Tibial nerve (tissue), 4 donors: Measurements from ENCODE around the gene GLG1. TPM values are rescaled to one million over a fixed set of nuclear protein-coding genes. Genes with fewer than 3 reads are reported as not detected.
A peak's percentile ranks its signal among the peaks of the same experiment; 100 is the strongest.

ENCODE experiments used
- DNase-seq, 2 donors: peaks; one replicate each; pipeline ENCODE4 v3.0.0-alpha.2; 2019; ENCODE audit warnings: low spot score in 2 of 2
- H3K27ac ChIP-seq, 4 donors: fragments of 200-600 bp; sonication (generic) in 3 of 4; one replicate each; pipeline ENCODE4 v1.5.1; 2017 to 2019; ENCODE audit warnings: mild to moderate bottlenecking in 1 of 4
- H3K27me3 ChIP-seq, 2 donors: fragments of 200-600 bp; sonication (generic) in 1 of 2; one replicate each; pipeline versions ENCODE4 v1.5.1 to v1.6.0; 2017 to 2019
- H3K36me3 ChIP-seq, 3 donors: fragments of 200-600 bp; sonication (generic); one replicate each; pipeline ENCODE4 v1.5.1; 2018 to 2019
- H3K4me1 ChIP-seq, 4 donors: fragments of 200-600 bp; sonication (generic) in 3 of 4; one replicate each; pipeline ENCODE4 v1.5.1; 2017 to 2019
- H3K4me3 ChIP-seq, 4 donors: fragments of 200-600 bp; sonication (generic) in 3 of 4; one replicate each; pipeline ENCODE4 v1.5.1; 2017 to 2019; ENCODE audit warnings: mild to moderate bottlenecking in 1 of 4, moderate library complexity in 1 of 4
- H3K9me3 ChIP-seq, 4 donors: fragments of 200-600 bp; sonication (generic) in 3 of 4; one replicate each; pipeline ENCODE4 v1.5.1; 2017 to 2019
- EP300 ChIP-seq, 2 donors: sonication (generic); formaldehyde crosslinking; IDR thresholded peaks; one replicate each; pipeline ENCODE4 v1.6.1; 2017; ENCODE audit warnings: antibody characterized with exemption in 2 of 2, mild to moderate bottlenecking in 1 of 2
- POLR2A ChIP-seq, 2 donors: fragments of 450-650 bp; IDR thresholded peaks; one replicate each; pipeline ENCODE4 v1.6.1; 2017; ENCODE audit warnings: antibody characterized with exemption in 2 of 2, mild to moderate bottlenecking in 2 of 2, moderate library complexity in 2 of 2
- WGBS, 2 donors: methylation state at CpG; one replicate each; pipeline ENCODE4 v1.1.5; 2018; 5-methylcytosine and 5-hydroxymethylcytosine counted together
- total RNA-seq, 4 donors: library from RNA; depleted of rRNA; stranded (reverse); fragments of >200 nt; gene quantifications; one replicate each; pipeline ENCODE4 v1.1.0, GENCODE V29; 2016
- TF ChIP-seq, protein P1 (sequence below), 5 experiments: fragments of 200-600 bp in 3 of 5; fragments of 450-650 bp in 2 of 5; sonication (generic) in 3 of 5; IDR thresholded peaks; one replicate each; pipeline ENCODE4 v1.5.1; 2016 to 2019; ENCODE audit warnings: antibody characterized with exemption in 5 of 5, mild to moderate bottlenecking in 3 of 5, moderate library complexity in 2 of 5

GLG1 gene
- total RNA-seq, 4 donors from 2014 or later: 161 to 176 (median 170) TPM

DNA sequence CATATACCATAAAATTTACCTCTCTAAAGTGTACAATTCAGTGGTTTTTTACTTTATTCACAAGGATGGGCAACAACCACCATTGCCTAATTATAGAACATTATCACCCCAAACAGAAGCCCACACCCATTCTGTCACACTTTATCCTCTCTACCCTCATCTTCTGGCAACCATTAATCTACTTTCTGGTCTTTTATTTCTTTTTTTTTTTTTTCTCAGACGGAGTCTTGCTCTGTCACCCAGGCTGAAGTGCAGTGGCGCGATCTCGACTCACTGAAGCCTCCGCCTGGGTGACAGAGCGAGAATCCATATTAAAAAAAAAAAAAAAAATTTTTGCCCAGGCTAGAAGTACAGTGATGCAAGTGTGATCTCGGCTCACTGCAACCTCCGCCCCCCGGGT is 95.0 kb downstream of the GLG1 start:
- TF ChIP-seq, protein P1, sequence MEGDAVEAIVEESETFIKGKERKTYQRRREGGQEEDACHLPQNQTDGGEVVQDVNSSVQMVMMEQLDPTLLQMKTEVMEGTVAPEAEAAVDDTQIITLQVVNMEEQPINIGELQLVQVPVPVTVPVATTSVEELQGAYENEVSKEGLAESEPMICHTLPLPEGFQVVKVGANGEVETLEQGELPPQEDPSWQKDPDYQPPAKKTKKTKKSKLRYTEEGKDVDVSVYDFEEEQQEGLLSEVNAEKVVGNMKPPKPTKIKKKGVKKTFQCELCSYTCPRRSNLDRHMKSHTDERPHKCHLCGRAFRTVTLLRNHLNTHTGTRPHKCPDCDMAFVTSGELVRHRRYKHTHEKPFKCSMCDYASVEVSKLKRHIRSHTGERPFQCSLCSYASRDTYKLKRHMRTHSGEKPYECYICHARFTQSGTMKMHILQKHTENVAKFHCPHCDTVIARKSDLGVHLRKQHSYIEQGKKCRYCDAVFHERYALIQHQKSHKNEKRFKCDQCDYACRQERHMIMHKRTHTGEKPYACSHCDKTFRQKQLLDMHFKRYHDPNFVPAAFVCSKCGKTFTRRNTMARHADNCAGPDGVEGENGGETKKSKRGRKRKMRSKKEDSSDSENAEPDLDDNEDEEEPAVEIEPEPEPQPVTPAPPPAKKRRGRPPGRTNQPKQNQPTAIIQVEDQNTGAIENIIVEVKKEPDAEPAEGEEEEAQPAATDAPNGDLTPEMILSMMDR (IDR thresholded peaks at IDR 0.05): no peak
- TF ChIP-seq POLR2A (IDR thresholded peaks at IDR 0.05) (no peak), EP300 (IDR thresholded peaks at IDR 0.05) (no peak)
- H3K27me3 ChIP-seq: no peaks in the 10 kb centered on the region
- H3K4me1 ChIP-seq: peaks cover 0 to 10% (median 0%) of the 10 kb centered on the region in 4 donors
- WGBS, 2 donors: 83 to 86% methylated on average over 9 of the region's 9 CpGs
- H3K4me3 ChIP-seq: no peak overlapping the region
- H3K27ac ChIP-seq: no peak overlapping the region
- H3K36me3 ChIP-seq: no peaks in the 10 kb centered on the region
- no peak for DNase-seq
- no peaks in the 10 kb centered on the region for H3K9me3 ChIP-seq

DNA sequence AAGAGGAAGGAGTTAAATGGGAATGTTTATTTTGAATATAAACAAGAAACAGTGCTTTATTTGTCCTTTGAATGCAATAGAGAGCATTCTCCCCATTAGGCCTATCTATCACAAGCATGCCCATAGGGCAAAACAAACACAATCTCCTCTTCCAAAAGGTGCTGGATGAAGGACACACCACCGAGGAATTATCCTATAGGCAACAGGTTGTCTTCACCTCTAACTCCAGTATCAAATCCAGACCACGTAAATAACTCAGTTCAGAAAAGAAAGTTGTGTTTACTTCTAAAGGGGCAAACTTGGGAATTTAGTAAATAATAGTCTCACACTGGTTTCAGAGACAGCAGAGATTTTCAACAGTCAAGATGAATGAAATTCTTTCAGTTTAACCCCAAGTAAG is 101.9 kb downstream of the GLG1 start:
- no peak overlapping the region for H3K4me3 ChIP-seq
- no peaks in the 10 kb centered on the region for H3K9me3 ChIP-seq
- no peak for TF ChIP-seq EP300 (IDR thresholded peaks at IDR 0.05)
- TF ChIP-seq, protein P1 (IDR thresholded peaks at IDR 0.05): no peak
- TF ChIP-seq POLR2A (IDR thresholded peaks at IDR 0.05): no peak
- peak overlapping the region in 1 of 4 donors; percentile 46 for H3K27ac ChIP-seq
- no peak for DNase-seq
- H3K27me3 ChIP-seq: no peaks in the 10 kb centered on the region
- peaks cover 0 to 4% (median 0%) of the 10 kb centered on the region in 3 donors for H3K36me3 ChIP-seq
- H3K4me1 ChIP-seq: peaks cover 0 to 48% (median 11%) of the 10 kb centered on the region in 4 donors
- 57 to 61% methylated on average over 2 of the region's 2 CpGs for WGBS, 2 donors

DNA sequence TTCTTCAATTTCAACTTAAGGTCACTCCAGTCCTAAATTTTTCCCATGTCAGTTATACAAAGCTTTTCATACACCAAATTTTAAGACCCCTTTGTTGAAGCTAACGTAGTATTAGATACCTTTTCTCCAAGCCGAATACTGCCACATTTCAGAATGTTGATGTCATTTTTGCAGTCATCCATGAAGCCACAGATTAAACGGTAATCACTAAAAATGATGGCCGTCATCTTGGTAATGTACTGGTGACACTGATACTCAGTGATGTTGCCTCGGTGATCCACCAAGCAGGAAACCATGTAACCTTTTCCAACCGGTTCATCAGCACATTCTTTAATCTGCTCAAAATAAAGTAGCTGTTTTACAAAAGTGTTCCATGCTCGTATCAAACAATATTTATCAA is 103.5 kb downstream of the GLG1 start:
- 70 to 71% methylated on average over 7 of the region's 7 CpGs for WGBS, 2 donors
- Histone ChIP-seq H3K27ac (peak overlapping the region in 1 of 4 donors; percentile 86), H3K9me3 (no peaks in the 10 kb centered on the region), H3K36me3 (peaks cover 0 to 4% (median 0%) of the 10 kb centered on the region in 3 donors), H3K4me3 (no peak overlapping the region), H3K4me1 (peaks cover 0 to 57% (median 11%) of the 10 kb centered on the region in 4 donors), H3K27me3 (no peaks in the 10 kb centered on the region)
- TF ChIP-seq, protein P1 (IDR thresholded peaks at IDR 0.05): no peak
- TF ChIP-seq EP300 (IDR thresholded peaks at IDR 0.05) (no peak), POLR2A (IDR thresholded peaks at IDR 0.05) (no peak)
- no peak for DNase-seq

DNA sequence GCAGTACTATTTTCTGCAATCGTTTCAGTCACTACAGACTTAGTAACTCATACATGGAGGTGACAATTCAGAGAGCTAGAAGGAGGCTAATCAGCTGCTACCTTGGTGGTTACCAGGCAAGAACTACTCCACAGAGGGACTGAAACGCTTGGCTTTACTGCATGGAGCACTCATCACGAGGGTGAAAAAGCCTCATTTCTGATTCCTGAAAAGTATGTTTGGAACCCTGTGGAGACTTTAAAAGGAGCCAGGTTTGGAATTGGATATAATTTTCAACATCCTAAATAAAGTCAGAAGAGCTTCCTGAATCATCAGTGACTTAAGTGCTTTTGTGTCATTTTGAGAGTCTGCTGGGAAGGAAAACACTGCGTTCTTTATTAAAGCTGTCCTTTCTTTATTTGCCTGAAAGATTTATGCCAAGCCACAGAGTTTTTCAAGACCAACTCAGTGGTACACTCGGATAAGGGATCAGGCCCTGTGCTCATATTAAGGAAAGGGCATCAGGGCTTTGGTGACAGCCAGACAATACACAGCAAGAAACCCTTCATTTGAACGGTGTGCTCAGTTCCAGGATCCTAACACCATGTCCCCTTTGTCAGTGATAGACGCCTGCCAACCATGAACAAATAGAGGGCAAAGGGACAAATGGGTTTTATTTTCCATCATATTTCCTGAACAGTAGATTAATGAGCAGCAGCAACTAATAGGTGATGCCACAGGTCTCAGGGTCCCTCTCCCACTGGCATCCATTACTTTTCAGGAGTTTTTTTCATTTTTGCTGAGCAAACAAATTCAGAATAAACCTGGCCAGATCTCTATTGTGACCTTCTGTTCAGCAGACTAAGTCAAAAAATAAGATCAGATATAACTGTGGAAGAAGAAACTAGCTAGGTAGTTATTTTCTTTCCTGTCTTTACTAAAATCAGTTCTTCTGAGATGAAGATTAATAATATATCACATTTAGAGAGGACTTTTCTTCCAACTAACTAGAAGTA is 105.1 kb downstream of the GLG1 start:
- Histone ChIP-seq H3K4me3 (no peak overlapping the region), H3K27ac (peak overlapping the region; percentile 43 to 86 (median 74)), H3K27me3 (no peaks in the 10 kb centered on the region), H3K4me1 (peaks cover 0 to 48% (median 11%) of the 10 kb centered on the region in 4 donors), H3K36me3 (peaks cover 0 to 4% (median 0%) of the 10 kb centered on the region in 3 donors), H3K9me3 (no peaks in the 10 kb centered on the region)
- no peak for DNase-seq
- no peak for TF ChIP-seq EP300 (IDR thresholded peaks at IDR 0.05)
- TF ChIP-seq POLR2A (IDR thresholded peaks at IDR 0.05): no peak
- TF ChIP-seq, protein P1 (IDR thresholded peaks at IDR 0.05): no peak
- 40 to 43% methylated on average over 7 of the region's 7 CpGs for WGBS, 2 donors

DNA sequence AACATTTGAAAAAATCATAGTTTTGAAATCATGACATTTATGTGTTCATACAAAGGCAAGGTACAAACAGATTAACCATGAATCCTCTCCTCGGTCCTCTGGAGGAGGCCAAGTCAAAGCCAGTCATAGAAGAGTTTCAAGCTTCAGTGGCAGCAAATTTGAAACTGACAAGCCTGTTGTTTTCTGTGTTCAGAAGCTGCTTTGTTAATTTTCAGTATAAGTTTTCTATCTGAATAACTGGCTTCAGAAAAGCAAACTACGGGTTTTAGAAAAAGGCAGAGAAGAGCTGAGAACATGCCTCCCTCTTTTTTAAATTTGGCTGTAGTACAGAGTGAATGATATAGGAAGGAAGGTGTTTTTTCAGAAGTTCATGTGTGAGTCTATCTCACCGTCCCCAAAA is 106.0 kb downstream of the GLG1 start:
- Histone ChIP-seq H3K4me3 (no peak overlapping the region), H3K27ac (peak overlapping the region; percentile 6 to 86 (median 74)), H3K36me3 (peaks cover 0 to 9% (median 0%) of the 10 kb centered on the region in 3 donors), H3K4me1 (peaks cover 0 to 46% (median 9%) of the 10 kb centered on the region in 4 donors), H3K9me3 (no peaks in the 10 kb centered on the region), H3K27me3 (no peaks in the 10 kb centered on the region)
- TF ChIP-seq, protein P1 (IDR thresholded peaks at IDR 0.05): no peak
- TF ChIP-seq POLR2A (IDR thresholded peaks at IDR 0.05): no peak
- TF ChIP-seq EP300 (IDR thresholded peaks at IDR 0.05): no peak
- DNase-seq: no peak
- 46 to 47% methylated on average over 3 of the region's 3 CpGs for WGBS, 2 donors
